GM21360 (cell line): ENCODE results near the gene BMP6.
"Not testable (repeated sequence)": the region's sequence is repeated elsewhere in the genome, so short reads cannot be mapped to it uniquely, and the experiment has no call there.

Source experiments
- ATAC-seq: cut with Tn5 transposase; IDR thresholded peaks from one replicate; pipeline ENCODE4 v1.9.1; 2021; ENCODE audit warnings: mild to moderate bottlenecking, moderate library complexity; ENCODE audit not compliant: unreplicated experiment

BMP6 gene

DNA sequence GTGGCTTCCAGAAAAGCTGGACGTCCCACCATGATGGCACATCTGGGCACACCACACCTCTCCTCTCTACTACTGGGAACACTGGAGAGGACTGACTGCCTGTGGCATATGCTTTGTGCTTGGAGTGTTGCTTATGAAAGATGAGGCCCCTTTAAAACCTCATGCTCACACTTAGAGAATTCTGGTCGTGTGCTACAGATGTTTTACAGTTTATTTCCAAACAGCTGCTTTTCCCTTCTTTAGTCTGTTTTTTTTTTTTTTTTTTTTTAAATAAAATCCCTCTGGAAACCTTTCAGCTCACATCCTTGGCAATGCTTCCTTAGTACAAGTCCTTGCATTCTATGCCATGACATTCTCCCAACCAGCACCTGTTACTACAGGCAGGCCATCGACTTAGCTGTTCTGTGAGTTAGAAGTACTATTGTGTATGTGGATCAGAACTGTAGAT, 60.3 kb downstream of the BMP6 start:
- no peak for ATAC-seq

DNA sequence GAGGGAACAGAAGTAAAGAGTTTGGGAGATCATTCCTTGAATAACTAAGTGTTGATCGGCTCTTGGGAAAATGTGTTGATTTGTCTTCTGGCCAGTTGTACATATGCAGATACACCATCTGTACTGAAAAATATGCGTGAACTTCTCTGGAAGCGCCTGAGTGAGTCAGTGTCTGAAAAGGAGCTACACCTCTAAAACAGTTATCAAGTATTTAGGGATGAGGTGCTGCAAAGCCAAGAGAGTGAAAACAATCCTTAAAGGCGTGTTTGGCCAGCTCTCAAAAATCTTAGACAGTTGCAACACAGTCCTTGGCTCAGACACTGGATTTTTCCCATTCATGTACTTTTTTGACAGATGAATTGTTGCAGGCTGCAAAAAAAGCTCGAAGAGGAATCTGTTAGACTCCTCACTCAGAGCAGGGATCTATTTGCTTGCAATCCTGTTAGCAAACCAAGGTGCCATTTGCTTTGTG, 61.3 kb downstream of the BMP6 start:
- no peak for ATAC-seq

DNA sequence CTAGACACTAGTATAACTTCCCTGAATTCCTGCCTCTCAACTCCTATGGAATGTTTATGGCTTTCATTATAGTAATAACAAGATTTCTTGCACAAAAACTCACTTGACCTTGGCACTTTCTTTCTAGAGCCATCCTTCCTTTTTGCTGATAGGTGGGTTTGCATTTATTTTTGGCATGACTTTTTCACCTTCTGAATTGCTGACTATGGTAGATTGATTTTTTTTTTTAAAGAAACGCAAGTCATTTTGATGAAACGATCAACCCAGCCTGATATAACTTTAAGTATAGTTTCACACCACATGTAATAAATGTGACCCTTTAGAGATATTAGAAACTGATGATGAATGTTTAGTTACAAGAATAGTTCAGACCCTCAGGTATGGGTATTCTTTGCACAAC, 61.8 kb downstream of the BMP6 start:
- ATAC-seq, result no peak

DNA sequence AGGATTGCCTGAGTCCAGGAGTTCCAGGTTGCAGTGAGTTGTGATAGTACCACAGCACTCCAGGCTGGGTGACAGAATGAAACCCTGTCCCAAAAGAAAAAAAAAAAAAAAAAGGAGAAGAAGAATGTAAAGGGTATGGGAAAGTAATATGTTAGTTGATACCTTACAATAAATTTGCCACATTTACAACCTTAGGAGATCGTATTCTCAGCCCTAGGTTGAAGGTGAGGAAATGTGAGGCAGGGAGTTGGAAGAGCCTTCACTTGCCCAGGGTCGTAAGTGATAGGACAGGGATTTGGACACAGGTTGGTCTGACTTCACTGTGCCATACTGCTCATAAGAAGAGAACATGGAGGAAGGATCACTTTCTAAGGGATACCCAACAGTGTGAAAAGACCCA, 68.6 kb downstream of the BMP6 start:
- ATAC-seq, result no peak

DNA sequence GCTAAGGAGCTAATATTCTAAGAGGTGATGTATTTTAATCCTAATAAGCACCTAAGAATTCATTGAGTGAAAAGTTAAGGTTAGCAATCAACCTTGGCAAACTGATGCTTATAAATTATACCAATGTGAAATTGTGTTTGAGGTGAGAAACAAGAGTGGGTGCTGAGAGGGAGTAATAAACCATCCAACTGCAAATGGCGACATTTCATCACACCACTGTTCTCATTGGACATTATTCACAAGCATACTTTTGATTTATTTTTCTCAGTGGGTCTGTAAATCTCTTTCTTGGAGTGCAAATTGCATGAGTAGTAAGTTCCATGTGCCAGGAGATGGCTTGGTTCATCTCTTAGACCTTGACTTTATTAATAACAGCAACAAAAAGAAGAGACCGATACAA, 71.5 kb downstream of the BMP6 start:
- ATAC-seq, result no peak

DNA sequence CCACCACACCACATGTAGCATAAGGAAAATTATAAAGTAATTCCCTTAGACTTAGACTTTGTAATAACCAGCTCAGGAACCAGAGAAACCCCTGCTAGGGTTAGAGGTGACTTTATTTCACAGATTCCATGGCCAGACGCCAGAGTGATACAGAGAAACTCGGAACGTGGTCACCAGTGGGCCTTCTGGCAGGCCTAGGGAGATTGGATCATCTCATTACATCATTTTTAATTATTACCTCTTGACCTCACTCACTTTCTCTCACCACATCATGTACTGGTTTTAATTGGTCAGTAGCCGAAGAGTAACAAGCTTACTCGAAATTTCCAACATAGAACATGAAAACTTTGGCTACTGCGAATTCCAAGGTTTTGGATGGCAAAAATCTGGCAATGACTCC, 72.9 kb downstream of the BMP6 start:
- no peak for ATAC-seq

DNA sequence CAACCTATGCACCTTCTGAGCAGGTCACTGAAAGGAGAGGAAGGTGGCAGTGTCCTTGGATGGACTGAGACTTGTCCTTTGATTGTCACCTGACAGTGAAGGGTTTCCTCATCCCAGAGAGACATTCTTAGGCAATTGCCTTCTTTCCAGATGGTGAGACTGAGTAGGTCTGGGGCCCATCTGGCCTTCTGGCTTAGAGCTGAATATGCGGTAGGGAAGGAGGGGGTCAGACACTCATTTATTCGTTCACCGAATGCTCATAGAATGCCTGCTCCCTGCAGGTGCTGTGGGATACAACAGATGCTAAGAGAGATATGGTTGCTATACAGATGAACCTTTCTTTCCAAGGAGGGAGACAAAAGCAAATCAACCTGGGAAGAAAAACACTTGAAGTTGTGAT, 76.8 kb downstream of the BMP6 start:
- no peak for ATAC-seq

DNA sequence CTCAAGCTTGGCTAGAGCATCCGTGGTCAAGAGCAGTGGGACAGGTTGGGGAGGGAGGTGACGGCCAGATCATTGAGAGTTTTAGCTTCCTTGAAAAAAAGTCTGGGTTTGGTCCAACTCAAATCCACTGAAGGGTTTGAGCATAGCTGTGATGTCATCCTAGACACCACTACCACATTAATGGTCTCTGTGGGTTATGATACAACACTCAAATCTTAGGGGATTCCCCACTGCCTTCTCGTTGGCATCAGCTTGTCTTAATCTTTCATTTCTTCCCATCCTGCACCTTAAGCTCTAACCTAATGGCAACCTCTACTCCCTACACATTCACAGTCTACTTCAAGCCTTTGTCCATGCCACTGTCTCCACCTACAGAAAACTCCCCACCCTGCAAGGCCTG, 77.3 kb downstream of the BMP6 start:
- ATAC-seq, result no peak

DNA sequence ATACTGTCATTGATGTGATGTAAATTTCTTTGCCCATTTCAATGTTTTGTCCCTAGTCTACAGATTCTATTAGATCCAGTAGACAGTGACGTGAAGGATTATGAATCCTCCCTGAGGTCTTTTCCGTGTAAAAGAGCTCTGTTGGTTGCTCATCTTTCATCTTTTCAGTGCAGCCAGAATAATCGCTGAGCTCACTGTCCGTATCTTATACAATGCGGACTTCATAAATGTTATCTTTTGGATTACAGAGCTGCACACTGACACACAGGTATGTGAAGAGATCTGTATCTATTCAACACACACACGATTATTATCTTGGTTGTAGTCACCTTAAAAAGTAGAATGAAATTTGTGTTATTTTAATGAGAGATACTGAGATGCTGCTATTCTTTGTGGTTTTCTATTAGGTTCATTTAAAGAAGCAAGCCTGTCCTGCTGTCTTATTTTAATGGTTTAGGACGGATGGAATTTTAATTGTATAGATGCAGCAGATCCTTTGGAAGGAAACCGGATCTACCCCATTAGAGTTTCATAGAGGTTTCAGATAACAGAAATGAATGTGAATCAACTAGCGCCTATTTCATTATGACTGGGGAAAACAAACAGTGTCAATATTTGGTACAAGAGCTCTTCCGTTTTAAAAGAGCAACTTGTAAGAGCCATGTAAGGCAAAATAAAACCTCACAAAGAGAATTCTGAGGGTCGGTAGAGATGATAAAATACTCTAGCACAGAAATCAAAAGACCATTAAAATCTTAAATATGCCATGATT, 79.4 kb downstream of the BMP6 start:
- ATAC-seq, result no peak

DNA sequence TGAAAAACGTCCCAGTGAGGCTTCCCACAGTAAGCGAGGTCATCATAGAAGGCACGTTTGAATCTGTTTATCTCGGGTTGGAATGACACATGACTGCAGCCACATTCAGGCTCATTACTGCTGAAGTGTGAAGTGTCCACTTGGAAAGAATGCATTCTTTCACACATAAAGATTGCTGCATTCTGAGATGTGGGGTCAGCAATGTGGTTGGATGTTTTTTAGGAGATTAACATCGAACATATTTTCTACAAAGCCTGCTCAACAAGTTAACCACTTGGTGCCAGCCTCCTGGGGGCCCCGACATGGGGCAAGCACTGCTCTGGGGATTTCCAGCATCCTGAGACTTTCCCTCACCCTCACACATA, 79.9 kb downstream of the BMP6 start:
- no peak for ATAC-seq

DNA sequence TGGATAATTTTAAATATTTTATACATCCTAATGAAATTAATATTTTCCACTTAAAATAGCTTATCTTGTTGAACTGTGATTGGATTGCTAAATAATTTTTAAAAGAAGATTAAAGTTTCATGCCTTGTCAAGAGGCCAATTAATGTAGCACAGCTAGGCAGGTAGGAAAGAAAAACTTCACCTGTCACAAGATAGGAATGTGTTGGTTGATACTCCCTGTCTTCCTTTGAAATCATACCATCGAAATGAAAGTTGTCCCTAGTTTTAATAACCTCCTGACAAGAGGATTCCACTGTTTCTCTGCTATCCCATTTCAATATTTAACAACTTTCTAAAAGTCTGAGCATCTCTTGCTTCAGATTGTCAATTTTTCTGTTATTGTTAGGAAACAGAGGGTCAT, 80.8 kb downstream of the BMP6 start:
- no peak for ATAC-seq

DNA sequence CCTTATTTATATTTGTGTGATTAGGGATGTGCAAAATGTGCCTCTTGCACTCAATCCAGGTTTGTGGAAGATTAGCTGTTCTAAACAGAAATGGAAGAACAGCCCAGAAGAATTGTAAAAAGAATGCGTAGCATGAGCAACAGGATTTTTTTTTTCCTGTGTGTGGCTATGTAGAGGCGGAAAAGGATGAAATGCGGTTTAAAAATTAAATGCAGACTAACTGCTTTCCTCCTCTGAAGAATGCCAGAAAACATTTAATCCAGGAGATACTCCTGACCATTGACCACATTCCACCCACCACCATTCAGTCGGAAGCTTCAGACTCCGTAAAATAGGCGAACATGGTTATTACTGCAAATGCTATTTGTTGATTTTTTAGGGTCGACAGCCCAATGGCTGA, 83.4 kb downstream of the BMP6 start:
- ATAC-seq, result no peak

DNA sequence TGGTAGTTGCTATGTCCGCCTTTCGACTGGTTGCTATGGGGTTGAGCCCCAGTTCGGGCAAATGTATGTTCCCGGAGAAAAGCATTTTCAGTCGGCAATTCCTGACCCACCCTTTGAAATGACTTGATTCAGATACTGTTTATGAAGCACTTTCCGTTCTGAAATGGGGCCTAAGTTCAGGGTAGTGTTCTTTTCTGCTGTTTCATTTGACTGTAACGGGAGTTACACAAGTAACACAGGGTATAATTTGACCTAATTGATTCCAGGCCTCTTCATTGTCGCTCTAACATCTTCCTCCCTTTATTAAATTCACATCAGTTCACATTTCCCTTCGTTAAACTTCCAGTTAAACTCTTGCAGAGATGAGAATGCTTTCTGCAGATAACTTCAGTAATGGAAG, 85.5 kb downstream of the BMP6 start:
- ATAC-seq, result no peak

DNA sequence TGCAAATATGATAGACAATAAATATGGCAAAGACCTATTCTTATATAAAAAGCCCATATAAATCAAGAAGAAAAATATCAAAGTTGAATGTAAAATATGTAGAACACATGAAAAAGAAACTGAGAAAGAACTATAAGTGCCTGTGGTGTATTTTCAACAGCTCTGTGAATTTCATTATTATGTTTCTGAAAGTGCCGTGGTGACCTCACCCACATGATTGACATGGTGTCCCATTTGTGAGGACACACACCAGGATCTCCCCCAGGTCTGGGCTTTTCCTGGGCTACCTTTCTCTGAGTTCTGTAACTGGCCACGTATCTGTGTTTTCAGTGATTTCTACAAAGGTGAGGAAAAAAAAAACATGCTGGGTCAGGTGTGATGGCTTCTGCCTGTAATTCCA, 86.7 kb downstream of the BMP6 start:
- no peak for ATAC-seq

DNA sequence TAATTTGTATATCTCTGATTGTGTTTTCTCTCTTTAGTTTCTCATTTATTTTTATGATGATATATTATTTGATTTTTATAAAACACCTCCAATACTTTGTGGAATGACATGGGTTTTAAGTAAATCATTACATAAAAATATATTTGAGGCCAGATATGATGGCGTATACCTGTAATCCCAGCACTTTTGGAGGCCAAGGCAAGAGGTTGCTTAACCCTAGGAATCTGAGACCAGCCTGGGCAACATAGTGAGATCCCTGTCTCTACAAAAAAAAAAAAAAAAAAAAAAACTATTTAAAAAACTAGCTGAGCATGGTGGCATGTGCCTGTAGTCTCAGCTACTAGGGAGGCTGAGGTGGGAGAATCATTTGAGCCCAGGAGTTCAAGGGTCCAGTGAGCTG, 87.3 kb downstream of the BMP6 start:
- no peak for ATAC-seq

DNA sequence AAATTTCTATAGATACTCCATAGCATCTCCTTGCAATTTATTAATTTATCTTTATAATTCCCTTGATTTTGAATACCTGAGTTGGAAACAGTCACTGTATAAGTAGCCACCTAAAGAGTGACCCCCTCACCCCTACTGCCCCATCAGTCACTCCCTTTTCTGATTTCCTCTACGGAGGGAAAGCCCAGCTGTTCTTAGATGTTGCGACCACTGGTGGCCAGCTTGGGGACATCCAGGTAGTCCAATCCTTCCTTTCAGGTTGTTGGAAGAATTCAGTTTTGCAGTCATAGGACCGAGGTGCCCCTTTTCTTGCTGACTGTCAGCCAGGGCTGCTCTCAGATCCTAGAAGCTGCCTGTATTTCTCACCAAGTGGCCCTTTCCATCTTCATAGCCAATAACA, 87.8 kb downstream of the BMP6 start:
- no peak for ATAC-seq

DNA sequence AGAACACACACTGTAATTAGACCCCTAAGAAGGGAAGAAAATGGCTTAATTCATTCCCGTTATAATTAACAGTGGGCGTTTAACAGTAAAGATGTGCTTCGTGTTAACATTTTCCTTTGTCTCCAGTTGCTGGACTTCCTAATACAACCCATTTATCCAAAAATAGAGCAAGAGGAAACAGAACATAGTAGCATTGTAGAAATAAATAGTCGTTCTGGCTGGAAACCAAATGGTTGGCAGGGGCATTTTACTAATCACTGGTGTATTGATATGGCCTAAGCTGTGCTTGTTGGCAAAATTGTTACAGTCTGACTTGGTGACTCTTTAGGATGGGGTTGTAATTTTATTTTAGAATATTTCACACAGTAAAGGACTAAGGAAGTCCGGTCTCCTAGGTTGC, 89.8 kb downstream of the BMP6 start:
- no peak for ATAC-seq

DNA sequence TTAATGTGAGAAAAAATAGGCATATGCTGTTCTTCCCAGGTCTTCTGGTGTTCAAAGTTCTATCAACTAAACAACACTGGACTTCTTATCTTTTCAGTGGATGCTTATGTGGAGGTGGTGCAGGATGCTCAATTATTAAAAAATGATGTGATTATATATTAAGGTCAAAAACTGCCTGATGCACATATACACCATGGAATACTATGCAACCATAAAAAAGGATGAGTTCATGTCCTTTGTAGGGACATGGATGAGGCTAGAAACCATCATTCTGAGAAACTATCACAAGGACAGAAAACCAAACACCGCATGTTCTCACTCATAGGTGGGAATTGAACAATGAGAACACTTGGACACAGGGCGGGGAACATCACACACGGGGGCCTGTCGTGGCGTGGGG, 91.3 kb downstream of the BMP6 start:
- not testable (repeated sequence) for ATAC-seq

DNA sequence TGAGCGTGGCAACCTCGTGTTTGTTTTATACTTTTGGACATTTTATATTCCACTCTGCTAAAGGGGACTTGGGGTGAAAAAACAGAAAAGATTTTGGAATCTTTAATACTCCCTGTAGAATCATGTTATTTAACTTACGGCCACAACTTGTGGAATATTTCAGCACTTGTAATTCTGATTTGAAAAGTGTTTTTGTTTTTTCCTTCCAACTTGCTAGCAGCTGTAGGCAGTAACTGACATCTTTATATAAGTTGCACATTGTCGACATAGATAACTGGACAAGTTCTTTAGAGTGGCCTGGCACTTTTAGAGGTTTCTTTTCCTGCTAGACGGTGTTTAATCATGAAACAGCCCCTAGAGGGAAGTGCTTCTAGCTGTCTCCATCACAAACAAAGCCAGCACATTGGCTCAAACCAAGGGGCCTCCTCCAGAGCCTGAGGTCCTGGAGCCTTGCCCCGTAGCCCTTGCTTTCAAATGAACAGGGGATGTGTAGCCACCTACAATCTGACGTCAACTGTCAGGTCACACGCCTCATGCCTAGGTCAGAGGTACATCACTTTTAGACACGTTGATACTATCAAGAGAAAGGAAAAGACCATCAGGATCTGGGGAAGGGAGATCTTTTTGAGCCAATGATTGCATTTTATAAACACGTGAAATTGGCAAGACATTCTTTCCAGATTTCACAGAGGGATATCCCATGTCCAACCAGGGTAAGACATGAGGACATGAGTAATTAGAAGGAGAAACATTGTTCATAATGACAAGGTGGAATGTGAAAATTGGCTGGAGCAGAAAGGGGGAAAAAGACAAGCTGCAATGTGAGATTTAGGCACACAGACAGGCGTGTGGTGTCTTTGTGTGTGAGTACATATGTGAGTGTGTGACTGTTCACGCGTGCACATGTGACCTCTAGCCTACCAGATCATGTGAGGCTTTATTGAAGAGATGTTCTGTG, 92.6 kb downstream of the BMP6 start:
- no peak for ATAC-seq

DNA sequence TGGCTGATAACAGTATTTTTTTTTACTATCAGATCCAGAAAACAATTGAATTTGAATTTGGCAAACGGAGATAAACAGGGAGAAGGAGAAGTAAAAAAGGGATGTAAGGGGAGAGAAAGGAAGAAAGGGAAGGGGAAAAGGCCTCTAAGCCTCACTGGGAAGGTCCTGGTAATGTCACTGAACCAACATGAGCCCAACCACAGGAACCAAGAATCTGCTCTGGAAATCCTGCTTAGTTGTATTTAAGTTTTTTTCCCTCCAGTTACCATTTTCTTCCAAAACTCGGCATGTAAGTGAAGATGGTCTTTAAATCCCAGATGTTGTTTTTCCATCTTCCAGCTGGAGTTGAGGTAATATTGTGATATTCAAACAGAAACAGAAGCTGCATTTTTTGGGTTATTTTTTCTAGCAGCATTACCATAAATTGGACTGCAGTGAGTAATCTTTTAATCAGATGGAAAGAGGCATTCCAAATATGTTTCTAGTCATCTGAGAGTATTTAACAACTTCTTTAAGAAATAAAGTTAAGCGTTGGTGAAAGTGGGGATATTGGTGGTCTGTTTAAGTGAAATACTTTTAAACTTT, 93.6 kb downstream of the BMP6 start:
- ATAC-seq, result no peak

DNA sequence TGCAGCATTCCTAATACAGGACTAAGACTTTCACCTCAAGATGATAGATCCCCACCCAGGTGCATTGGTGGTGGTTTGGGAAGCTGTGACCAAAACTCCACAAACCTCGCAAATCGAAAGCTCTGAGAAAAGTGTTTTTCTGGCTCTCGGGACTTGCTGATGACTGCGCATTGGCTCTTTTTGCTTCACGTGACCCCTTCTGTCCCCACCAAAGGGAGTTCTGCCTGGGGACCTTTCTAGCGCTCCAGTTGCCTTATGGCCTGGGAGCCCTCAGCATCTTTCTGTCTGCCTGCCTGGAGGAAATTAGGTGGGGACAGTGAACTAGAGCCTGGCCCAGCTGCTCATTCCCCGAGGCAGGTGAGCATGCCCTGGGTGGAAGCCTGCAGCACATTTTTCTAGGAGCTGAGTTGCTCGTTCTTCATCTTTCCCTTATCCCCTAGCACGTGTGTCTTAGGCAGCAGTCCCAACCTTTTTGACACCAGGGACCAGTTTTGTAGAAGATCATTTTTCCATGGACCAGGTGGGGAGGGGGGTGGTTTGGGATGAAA, 94.5 kb downstream of the BMP6 start:
- no peak for ATAC-seq
